ENCODE results near the gene SUSD3. TPM values are rescaled to one million over a fixed set of nuclear protein-coding genes. Genes with fewer than 3 reads are reported as not detected.
A peak's percentile ranks its signal among the peaks of the same experiment; 100 is the strongest.
"Not testable (repeated sequence)": the region's sequence is repeated elsewhere in the genome, so short reads cannot be mapped to it uniquely, and the experiment has no call there.

The SUSD3 gene
- polyA plus RNA-seq (ENCODE audit: insufficient read length in 4 of 4), result 10 to 100 TPM in 3 of 4 donors, 1 to 10 TPM in 1; 8.5 to 10.3 (median 10.2) TPM

DNA sequence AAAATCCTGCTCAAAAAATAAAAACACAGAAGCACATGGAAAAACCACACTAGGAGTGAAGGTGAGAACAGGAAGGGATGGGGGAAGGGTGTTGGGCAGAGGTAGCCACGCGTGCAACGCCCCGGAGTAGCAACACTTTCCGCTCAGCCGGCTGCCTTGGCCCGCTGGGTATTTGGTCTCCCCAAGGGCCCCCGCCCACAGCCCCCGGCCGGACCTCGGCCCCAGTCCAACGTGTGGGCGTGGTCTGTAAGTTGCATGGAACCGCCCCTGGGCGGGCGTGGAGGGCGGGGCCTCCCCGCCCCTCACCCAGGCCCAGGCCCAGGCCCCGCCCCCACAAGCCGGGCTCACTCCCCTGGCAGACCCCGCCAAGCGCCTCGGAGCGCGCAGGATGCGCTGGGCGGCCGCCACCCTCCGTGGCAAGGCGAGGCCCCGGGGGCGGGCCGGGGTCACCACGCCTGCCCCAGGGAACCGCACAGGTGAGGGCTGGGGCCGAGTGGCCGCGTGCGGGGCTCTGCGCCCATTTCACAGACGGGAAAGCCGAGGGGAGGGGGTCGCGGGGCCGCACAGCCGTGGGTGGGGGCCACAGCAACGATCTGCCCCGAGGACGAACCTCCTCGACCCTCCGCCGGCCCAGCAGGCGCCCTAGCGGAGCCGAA is at the start of gene SUSD3:
Gene SUSD3, plus strand, starts transcription at position 347 of the 656 bp plus-strand sequence. Its CDS starts 42 bp downstream, at position 389.
- peak; percentile 41 to 75 (median 56) for DNase-seq (ENCODE audit: low read depth in 4 of 4, low spot score in 2 of 4)

DNA sequence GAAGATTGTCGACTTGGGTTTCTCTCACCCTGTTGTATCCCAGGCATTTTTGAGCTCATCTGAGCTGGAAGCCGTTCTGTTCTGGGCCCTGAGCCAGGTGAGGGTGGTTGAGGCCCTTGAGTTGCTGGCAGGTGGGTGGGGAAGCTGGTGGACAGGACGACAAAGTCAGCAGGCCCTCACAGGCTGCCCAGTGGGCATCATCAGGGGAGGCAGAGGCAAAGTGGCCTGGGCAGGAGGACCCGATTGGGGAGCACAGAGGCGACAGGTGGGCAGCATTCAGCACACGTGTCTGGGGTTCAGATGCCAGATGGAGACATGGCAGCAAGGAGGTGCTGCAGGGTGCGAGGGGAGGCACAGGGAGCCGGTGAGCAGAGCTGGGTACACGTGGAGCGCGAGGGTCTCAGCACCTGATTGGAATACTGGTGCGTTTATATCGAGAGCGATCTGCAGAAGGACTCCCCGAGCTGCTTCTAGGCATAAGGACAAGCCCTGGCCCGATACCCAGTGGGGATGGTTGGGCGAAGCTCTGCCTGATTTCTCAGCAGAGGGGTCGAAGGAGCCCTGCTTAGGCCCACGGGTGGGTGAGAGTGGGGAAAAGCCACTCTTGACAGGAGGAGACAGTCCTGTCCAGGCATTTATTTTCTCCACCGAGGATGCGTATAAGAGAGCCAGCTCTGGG is 49.0 kb upstream of the SUSD3 start:
- DNase-seq (ENCODE audit: low read depth in 4 of 4, low spot score in 2 of 4), result no peak

DNA sequence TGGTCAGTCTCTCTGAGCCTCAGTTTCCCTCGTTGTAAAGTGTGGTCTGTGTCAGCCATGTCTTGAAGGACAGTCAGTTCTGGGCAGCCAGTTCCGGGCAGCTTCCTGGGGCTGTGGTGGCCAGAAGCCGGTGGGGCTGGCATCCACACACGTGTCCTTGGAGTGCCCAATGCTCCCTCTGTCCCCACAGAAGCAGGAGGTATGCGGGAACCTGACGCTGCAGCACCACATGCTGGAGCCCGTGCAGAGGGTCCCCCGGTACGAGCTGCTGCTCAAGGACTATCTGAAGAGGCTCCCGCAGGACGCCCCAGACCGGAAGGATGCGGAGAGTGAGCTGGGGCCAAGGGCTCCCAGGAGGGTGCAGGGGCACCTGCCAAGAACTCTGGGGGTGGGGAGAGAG is 48.4 kb upstream of the SUSD3 start:
- no peak for DNase-seq (ENCODE audit: low read depth in 4 of 4, low spot score in 2 of 4)

DNA sequence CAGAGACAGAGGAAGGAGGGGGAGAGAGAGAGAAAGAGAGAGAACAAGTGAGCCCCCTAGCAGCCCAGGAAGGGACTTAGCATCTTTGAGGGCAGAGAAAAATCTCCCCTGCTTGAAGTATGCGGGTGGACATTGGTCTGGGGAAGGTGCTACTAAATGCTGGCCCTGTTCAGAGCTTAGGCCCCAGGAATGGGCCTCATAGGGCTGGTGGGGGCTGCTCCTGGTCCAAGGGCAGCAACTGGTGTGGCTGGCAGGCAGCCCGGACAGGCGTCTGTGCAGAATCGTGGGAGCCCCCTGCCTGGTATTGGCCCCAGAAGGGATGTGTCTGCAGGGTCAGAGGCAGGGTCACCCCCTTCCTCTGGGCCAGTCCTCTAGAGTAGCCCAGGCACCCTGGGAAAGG is 47.8 kb upstream of the SUSD3 start:
- DNase-seq (ENCODE audit: low read depth in 4 of 4, low spot score in 2 of 4), result no peak

DNA sequence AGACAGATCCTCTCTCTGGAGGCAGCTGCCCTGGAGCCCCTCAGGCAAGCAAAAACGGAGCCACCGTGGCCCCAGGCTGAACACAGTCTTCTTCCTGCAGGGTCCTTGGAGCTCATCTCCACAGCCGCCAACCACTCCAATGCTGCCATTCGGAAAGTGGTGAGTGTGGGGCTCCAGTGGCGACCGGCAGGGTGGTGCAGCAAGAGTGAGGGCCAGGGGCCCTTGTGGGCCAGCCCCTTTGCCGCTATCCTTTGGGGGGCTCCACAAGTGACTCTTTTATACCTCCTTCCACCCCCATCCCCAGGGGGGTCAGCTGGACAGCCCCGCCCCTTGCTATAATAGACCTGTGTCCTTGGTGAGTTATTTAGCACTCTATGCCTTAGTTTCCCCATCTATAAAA is 47.4 kb upstream of the SUSD3 start:
- DNase-seq (ENCODE audit: low read depth in 4 of 4, low spot score in 2 of 4), result no peak

DNA sequence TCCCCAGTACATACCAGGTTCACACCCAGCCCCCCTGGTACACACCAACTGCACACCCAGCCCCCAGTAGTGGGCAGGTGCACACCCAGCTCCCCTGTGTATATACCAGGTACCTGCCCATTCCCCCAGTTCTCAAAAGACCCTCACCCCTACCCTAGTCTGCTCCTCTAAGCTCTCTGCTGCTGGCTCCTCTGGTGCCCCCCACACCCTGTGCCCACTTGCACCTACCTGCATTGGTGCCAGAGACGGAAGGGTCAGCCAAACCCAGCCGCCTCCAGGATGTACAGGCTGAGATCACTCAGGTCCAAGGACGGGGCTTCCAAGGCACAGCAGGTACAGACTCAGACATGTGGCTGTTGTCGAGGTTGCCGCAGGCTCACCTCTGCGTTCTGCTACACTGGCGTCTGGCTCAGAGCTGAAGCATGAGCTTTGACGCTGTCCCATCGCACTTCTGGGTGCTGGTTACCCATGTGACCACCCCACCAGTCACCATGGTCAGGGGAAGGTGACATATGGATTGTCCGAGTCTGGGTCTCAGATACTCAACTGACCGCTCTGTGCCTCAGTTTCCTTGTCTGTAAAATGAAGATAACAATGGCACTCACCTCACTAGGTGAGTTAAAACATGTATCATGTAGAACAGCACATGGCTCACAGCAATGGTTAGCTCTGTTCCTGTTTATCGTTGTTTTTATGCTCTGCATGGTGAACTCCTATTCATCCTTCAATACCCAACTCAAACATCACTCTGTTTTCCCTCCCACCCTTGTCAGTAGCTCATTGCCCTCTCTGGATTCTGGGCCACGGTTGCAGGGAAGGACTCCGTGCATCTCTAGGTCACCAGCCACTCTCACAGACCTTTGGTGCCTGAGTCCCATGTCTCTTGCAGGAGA is 45.3 kb upstream of the SUSD3 start:
- no peak for DNase-seq (ENCODE audit: low read depth in 4 of 4, low spot score in 2 of 4)

DNA sequence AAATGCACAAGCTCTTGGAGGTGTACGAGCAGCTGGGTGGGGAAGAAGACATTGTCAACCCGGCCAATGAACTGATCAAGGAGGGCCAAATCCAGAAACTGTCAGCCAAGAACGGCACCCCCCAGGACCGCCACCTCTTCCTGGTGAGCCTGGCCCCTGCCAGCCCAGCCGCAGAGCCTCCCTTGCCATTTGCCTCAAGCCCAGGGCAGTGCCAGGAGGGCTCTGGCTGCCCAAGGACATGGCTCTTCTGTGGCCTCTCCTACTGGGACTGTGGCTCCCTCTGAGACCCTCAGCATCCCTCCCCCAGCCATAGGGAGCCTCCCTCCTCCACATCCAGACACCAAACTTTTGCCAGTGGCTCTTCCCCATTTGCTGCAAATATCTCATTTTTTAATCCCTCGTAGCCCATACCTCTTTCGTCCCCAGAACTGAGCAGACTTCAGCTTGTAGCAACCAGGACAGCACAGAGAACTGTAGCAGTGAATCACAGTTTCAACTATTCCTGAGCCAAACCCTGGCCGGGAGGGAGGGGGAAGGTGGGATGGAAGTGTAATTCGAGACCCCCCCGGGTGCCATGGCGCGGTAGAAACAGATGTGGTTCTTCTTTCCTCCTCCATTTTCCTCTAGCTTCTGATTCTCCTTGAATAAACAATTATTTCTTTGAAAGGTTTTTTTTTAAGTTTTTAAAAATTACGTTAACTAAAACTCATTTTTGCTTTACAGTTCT is 44.5 kb upstream of the SUSD3 start:
- DNase-seq (ENCODE audit: low read depth in 4 of 4, low spot score in 2 of 4), result no peak

DNA sequence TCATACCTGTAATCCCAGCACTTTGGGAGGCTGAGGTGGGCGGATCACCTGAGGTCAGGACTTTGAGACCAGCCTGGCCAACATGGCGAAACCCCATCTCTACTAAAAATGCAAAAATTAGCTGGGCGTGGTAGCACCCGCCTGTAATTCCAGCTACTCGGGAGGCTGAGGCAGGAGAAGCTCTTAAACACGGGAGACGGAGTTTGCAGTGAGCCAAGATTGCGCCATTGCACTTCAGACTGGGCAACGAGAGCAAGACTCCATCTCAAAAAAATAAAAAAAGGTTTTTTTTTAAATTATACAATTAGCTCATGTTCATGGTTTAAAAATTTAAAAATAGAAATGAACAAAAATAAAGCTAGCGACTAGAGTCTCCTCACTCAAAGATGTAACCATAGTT is 43.3 kb upstream of the SUSD3 start:
- DNase-seq (ENCODE audit: low read depth in 4 of 4, low spot score in 2 of 4), result not testable (repeated sequence)

DNA sequence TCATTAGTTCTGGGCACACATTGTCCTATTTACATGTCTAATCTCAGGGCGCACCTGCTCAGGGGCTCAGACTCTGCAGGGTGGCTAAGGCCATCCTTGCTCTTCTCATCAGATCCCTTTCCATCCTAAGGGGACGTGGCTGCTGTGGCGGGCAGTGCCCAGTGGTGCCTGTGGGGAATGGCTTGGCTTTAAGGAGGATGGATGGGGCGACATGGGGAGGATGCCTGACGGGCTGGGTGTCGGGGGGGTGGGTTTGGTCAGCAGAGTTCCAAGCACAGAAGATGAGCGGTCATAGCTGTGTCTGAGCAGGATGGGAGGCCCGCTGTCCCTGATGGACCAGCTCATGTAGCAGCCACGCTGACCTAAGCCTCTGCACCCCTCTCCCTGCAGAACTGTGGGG is 40.9 kb upstream of the SUSD3 start:
- DNase-seq (ENCODE audit: low read depth in 4 of 4, low spot score in 2 of 4), result no peak

DNA sequence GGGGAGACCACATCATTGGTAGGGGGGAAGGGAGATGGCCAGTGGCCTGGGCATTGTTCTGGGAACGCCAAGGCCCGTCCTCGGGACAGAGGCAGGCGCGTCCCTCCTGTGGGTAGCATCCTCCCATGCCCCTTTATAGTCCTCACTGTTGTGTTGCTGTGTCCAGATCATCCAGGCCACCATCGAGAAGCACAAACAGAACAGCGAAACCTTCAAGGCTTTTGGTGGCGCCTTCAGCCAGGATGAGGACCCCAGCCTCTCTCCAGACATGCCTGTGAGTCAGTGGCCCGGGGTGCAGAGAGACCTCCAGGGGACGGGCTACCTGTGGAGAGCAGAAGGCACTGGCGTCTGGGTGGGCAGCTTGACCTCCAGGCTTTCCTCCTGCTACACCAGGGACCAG is 38.4 kb upstream of the SUSD3 start:
- DNase-seq (ENCODE audit: low read depth in 4 of 4, low spot score in 2 of 4), result no peak

DNA sequence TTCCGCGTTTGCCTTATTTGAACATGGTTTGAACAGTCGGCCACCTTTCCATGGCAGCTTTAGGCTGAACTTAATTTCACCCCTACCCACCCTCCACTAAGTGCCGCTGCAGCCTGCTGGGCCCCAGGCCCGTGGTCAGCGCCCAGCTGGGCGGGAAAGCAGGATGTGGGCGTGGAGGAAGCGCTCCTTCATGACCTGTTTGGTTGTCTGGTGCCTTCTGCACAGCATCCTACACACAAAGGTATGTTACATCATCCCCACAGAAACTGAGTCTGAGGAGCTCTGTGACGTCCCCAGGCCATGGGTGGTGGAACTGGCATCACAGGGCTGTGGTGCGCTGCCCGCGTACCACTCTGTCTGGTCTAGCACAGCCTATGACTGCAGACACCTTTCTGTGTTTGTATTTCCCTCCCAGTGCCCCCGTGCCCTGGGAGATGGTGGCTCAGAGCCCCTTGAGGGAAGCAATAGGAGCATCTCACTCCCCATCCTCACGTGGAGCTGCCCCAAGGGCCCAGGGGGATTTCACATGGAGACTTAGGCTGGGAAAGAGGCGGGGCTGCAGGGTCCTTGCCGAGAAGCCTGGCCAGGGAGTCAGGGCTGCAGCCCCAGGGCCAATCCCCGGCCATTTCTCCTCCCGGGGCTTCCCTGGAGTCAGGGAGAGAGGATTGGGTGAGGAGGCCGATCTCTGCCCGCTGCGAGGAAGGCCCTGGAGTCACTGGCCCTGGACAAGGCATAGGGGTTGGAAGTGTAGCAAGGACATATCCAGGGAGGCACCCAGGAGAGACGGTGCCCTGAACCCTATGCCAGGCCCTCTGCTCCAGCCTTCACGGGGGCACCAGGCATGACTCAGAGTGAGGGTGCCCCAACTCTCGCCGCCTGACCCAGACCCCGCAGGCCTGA is 37.5 kb upstream of the SUSD3 start:
- DNase-seq (ENCODE audit: low read depth in 4 of 4, low spot score in 2 of 4), result no peak

DNA sequence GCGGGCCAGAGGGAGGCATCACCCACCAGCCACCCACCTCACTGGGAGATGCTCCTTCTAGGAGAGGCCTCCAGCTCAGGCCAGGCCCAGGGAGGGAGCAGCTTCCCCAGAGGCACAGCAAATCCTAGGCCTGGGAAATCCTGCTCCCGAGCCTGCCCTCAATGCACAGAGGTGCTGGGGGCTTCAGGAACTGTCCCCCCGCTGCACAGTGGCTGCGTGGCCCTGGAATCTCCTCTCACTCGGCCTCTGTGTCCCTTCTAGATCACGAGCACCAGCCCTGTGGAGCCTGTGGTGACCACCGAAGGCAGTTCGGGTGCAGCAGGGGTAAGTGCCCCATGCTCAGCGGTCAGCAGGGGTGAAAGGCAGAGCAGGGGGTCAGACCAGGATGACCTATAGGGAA is 36.4 kb upstream of the SUSD3 start:
- DNase-seq (ENCODE audit: low read depth in 4 of 4, low spot score in 2 of 4), result no peak

DNA sequence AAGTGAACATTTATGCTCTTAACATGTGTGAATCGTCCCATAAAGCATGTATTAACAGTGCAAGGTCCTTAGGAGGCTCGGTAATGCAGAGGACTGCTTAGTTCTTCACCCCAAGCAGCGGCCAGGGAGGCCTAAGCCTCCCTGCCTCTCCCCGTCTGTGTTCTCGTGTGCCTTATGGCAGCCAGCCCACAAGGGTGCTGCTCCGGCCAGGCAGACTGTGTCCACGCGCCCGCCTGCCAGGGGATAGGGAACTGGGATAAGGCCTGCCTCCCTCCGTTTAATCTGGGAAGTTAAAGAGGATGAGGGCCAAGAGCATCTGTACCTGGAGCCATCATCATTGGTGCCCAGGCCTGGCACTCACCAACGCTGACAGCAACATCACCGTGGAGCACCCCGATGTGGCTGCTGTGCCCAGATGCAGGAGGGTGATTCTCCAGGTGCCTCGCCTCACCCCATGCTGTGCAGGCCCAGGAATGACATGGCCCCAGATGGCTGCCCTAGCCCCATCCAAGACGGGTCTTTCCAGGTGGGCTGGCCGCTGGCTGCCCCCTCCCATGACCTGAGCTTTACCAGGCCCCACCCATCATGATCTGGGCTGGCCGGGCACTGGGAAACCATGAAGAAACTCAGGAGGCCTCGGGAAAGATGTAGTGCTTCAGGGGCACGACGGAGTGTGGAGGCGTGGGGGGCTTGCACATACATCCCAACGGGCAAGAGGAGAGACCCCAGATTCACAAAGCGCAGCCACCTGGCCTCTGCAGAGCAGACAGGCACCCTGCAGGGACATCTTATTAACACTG is 35.6 kb upstream of the SUSD3 start:
- no peak for DNase-seq (ENCODE audit: low read depth in 4 of 4, low spot score in 2 of 4)

DNA sequence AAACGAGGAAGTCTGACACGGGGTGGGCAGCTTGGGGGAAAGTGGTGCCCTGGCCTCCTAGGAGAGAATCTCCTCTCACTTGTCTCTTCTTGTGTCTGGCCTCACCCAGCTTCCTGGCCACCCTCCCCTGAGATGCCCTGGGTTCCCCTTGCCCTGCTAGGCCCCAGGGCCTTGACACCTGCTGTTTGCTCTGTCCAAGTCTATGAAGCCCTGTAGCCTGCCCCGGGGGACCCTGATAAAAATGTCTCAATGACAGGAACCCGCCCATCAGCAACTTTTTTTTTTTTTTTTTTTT is 35.0 kb upstream of the SUSD3 start:
- no peak for DNase-seq (ENCODE audit: low read depth in 4 of 4, low spot score in 2 of 4)

DNA sequence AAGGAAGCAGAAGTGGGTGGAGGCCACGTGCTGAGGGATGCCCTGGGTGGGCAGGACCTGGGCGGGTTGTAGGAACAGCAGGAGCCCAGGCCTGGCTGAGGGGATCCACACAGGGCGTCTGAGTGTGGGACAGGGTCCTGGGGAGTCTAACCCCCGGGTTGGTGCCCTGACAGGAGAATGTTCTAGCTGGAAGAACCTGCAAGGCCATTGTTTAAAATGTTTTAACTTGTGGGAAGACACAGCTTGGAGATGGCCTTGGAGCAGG is 33.9 kb upstream of the SUSD3 start:
- DNase-seq (ENCODE audit: low read depth in 4 of 4, low spot score in 2 of 4), result no peak

DNA sequence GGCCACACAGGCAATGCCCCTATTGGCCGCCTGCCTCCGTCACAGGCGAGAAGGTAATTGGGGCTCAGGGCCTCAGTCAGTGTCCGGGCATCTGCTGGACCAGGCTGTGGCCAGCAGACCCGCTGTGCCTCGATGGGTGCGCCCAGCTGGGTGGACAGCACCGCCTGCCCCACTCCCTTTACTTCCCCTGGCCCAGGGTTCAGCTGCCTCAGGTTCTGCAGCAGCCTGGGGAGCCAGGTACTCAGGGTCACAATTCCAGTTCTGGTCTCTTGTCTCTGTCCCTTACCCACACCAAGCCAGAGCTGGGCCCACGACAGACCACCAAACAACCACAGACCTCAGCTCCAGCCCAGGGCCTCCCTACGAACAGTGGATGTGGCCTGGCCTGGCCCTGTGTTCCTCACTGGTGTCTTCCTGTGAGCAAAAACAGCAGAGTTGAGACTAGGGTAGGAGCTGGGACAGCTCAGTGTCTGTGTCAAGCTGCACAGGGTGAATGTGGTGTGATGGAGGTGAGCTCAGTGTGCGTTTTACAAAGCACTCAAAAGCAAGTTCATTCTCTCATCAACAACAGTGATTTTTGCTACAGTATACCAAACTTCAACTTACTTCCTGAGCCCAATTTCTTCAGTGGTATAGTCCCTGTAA is 33.4 kb upstream of the SUSD3 start:
- no peak for DNase-seq (ENCODE audit: low read depth in 4 of 4, low spot score in 2 of 4)

DNA sequence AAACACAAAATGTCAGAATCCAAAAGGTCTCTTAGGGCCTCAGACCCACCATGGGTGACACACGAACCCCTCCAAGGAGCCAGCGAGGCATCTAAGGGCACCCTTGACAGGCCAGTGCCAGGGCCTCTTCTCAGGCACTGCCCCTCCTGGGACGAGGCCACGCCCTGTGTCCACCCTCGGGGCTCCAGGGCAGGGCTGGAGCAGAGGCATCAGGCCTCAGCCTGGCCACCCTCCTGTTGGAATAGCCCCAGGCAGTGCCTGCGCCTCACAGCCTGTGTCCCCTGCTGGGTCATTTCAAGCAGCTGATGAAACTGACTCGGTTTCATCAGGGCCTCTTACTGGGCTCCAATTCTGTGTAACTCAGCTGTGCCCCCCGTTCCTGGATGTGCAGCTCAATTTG is 32.8 kb upstream of the SUSD3 start:
- no peak for DNase-seq (ENCODE audit: low read depth in 4 of 4, low spot score in 2 of 4)

DNA sequence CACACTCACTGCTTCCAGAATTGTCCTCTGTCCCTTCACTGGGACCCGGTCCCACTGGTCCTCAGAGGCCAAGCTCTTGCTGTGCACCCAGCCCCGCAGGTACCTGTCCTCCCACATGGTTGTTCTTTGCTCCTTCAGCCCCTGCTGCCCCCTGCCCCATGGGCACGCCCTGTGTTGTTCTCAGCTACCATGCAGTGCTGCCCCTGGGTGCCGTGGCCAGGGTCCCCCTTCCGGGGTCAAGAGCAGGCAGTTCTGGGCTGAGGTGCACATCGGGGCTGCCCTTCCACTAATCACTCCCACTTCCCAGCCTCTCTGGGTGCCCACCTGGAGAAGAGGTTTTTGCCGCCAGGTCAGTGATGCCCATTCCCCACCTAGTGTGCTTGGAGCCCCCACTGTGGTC is 31.9 kb upstream of the SUSD3 start:
- no peak for DNase-seq (ENCODE audit: low read depth in 4 of 4, low spot score in 2 of 4)

DNA sequence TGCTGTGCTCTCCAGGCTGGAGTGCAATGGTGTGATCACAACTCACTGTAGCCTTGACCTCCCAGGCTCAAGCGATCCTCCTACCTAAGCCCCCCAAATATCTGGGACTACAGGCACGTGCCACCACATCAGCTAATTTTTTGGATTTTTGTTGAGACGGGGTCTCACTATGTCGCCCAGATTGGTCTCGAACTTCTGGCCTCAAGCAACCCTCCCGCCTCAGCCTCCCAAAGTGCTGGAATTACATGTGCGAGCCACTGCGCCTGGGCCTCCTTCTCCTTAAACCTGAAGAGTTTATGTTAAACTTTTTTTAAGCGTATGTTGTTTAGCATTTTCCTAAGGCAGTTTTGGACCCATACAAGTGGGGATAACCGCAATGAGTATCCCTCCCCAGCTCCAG is 30.8 kb upstream of the SUSD3 start:
- no peak for DNase-seq (ENCODE audit: low read depth in 4 of 4, low spot score in 2 of 4)
